ENCODE results near the gene LMAN1. TPM values are rescaled to one million over a fixed set of nuclear protein-coding genes. Genes with fewer than 3 reads are reported as not detected.

LMAN1 gene
- total RNA-seq, 2 experiments from 2014 or later, result 23.9 to 26.1 TPM

GRCh38 chr18:59306640-59307039, 52.4 kb downstream of the LMAN1 start:
- Histone ChIP-seq H3K36me3 (ENCODE audit: insufficient read depth, low read length) (no peaks in the 10 kb centered on the region), H3K4me1 (ENCODE audit: insufficient read depth, low read length) (peaks cover 8% of the 10 kb centered on the region), H3K4me3 (ENCODE audit: low read length) (no peak overlapping the region), H3K27me3 (ENCODE audit: control insufficient read depth in 1 of 2, insufficient read depth in 2 of 2, low read length in 2 of 2) (peaks cover 19 to 32% of the 10 kb centered on the region in 2 experiments), H3K27ac (ENCODE audit: low read depth in 1 of 2, low read length in 2 of 2) (no peak overlapping the region), H3K9me3 (ENCODE audit: control insufficient read depth in 1 of 2, insufficient read depth in 1 of 2, low read length in 2 of 2) (no peaks in the 10 kb centered on the region)
- H3K27me3 Mint-ChIP-seq, result peaks cover 70% of the 10 kb centered on the region
- no peak for TF ChIP-seq CTCF (IDR thresholded peaks at IDR 0.05)
- H3K4me1 Mint-ChIP-seq (ENCODE audit: low read depth), result no peaks in the 10 kb centered on the region
- H3K9me3 Mint-ChIP-seq, result no peaks in the 10 kb centered on the region
- DNase-seq (no peak), ATAC-seq (ENCODE audit: poor library complexity) (no peak)
- H3K4me3 Mint-ChIP-seq, result no peak overlapping the region
- POLR2A ChIA-PET, result no interaction called here
- H3K27ac Mint-ChIP-seq, result no peak overlapping the region
- no peaks in the 10 kb centered on the region for H3K36me3 Mint-ChIP-seq (ENCODE audit: low read depth)
- CTCF ChIA-PET, result interaction anchor here (7.6 kb wide), 1 partner anchor 95 kb away, joined by 67 read pairs; no protein-coding TSS in a partner anchor
- intact Hi-C loops (cut with DNase I, micrococcal nuclease), result no loop called here

- Histone ChIP-seq H3K27ac (ENCODE audit: low read depth in 1 of 2, low read length in 2 of 2) (no peak overlapping the region), H3K4me1 (ENCODE audit: insufficient read depth, low read length) (peaks cover 8% of the 10 kb centered on the region), H3K4me3 (ENCODE audit: low read length) (no peak overlapping the region), H3K9me3 (ENCODE audit: control insufficient read depth in 1 of 2, insufficient read depth in 1 of 2, low read length in 2 of 2) (peaks cover 0 to 4% of the 10 kb centered on the region in 2 experiments), H3K36me3 (ENCODE audit: insufficient read depth, low read length) (no peaks in the 10 kb centered on the region), H3K27me3 (ENCODE audit: control insufficient read depth in 1 of 2, insufficient read depth in 2 of 2, low read length in 2 of 2) (peaks cover 16 to 32% of the 10 kb centered on the region in 2 experiments)
- ChIA-PET CTCF (interaction anchor here (7.6 kb wide), 1 partner anchor 96 kb away, joined by 67 read pairs; no protein-coding TSS in a partner anchor), POLR2A (no interaction called here)
- Mint-ChIP-seq H3K4me3 (no peak overlapping the region), H3K4me1 (ENCODE audit: low read depth) (no peaks in the 10 kb centered on the region), H3K9me3 (no peaks in the 10 kb centered on the region), H3K27me3 (peaks cover 57% of the 10 kb centered on the region), H3K36me3 (ENCODE audit: low read depth) (no peaks in the 10 kb centered on the region), H3K27ac (no peak overlapping the region)
- DNase-seq (no peak), ATAC-seq (ENCODE audit: poor library complexity) (no peak)
- TF ChIP-seq CTCF (IDR thresholded peaks at IDR 0.05), result no peak
- intact Hi-C loops (cut with DNase I, micrococcal nuclease), result no loop called here
These were observed 53.8 kb downstream of the LMAN1 start for GRCh38 chr18:59305295-59305694.

GRCh38 chr18:59303656-59304195, 55.3 kb downstream of the LMAN1 start:
- intact Hi-C loops (cut with DNase I, micrococcal nuclease), result no loop called here
- no peak overlapping the region for H3K4me3 ChIP-seq (ENCODE audit: low read length)
- ATAC-seq (ENCODE audit: poor library complexity), result no peak
- H3K27ac Mint-ChIP-seq, result no peak overlapping the region
- POLR2A ChIA-PET, result no interaction called here
- H3K4me1 ChIP-seq (ENCODE audit: insufficient read depth, low read length), result peaks cover 6% of the 10 kb centered on the region
- H3K4me3 Mint-ChIP-seq, result no peak overlapping the region
- no peak for DNase-seq
- TF ChIP-seq CTCF (IDR thresholded peaks at IDR 0.05), result no peak
- H3K9me3 Mint-ChIP-seq, result no peaks in the 10 kb centered on the region
- no peak overlapping the region for H3K27ac ChIP-seq (ENCODE audit: low read depth in 1 of 2, low read length in 2 of 2)
- H3K9me3 ChIP-seq (ENCODE audit: control insufficient read depth in 1 of 2, insufficient read depth in 1 of 2, low read length in 2 of 2), result peaks cover 0 to 4% of the 10 kb centered on the region in 2 experiments
- no peaks in the 10 kb centered on the region for H3K36me3 Mint-ChIP-seq (ENCODE audit: low read depth)
- peaks cover 7 to 21% of the 10 kb centered on the region in 2 experiments for H3K27me3 ChIP-seq (ENCODE audit: control insufficient read depth in 1 of 2, insufficient read depth in 2 of 2, low read length in 2 of 2)
- H3K4me1 Mint-ChIP-seq (ENCODE audit: low read depth), result no peaks in the 10 kb centered on the region
- H3K36me3 ChIP-seq (ENCODE audit: insufficient read depth, low read length), result no peaks in the 10 kb centered on the region
- peaks cover 44% of the 10 kb centered on the region for H3K27me3 Mint-ChIP-seq
- CTCF ChIA-PET, result interaction anchor here (1.6 kb wide), 1 partner anchor 99 kb away, joined by 7 read pairs; no protein-coding TSS in a partner anchor

All from CD4-positive, alpha-beta T cell (primary cell).